ENCODE measurements around the gene TTLL5.

The TTLL5 gene

DNA sequence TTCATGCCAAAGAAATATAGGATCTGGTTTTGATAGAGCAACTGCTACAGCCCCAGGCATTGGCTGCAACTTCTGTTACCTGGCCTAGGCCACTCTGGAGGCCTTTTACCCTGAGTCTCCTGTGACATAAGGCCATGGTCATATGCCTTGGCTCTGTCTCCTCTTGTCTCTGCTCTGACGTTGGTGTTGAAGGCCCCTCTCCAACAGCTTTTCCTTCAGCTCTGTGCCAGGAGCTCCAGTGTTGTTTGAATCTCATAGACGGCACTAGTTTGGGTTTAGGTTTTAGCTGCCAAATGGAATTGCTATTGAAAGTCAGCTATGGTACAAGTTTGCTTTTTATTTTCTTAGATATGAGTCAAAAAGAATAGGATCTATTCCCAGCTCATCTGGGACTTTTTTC lies 41.1 kb downstream of the TTLL5 start:
- DNase-seq, result no peak

DNA sequence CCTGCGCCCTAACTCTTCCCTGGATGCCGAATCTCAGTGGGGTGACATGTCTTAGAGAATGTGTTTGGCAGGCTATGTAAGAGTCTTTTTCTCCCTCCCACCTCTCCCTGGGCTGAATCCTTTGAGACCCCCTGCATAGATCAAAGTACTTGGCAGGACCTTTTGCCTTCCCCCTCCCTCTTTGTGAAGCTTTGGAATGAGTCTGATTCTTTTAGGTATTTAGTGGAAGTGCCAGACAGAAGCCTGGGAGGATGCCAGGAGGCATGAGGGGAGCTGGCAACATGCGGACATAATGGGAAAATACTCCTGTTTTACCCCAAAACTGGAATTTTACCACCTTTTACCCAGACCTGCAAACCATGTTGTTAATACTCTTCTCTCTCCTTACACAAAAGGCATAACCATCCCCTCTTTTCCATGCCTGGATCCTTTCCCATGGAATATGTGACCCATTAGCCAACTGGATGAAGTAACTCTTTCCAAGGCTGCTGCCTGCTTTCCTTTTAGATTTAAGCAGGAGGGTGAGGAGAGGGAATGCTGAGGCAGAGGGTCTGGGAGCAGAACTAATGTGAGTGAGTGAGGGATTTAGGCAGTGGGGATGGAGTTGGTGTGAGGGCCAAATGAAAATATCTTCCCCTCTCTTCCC lies 41.7 kb downstream of the TTLL5 start:
- DNase-seq, result no peak

DNA sequence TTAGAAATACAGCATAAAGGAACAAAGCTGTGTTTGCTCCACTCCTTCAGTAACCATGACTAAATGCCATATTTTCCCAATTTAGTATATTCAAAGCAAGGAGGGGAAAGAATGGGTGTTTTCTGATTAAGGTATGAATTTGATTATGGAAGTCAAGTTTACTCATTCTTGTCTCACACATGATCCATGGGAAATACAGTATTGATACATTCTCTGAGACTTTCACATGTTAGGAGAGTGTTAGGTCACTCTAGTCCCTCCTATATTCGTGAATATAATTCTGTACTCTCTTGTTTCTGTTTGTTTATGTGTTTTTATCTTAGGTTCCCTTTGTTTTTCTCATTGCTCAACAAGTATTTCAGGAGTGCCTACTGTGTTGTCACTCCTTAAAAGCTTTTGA lies 42.4 kb downstream of the TTLL5 start:
- no peak for DNase-seq

DNA sequence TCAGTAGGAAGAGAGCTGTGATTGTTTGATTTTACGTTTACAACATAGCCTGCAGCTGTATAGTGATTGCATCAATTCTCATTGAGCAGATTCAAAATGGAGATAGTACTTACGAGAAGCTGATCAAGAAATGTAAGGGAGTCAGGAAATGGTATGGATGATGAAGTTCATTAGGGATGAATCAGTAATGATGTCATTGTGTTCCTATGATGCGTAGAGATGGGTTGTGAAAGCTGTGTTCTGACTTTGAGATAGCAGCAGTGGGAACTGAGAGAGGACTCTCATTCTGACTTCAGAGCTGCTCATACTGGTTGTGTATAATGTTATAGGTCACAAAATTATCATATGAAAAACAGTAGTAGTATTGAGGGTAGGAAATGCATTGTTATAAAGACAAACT lies 44.0 kb downstream of the TTLL5 start:
- DNase-seq, result no peak

DNA sequence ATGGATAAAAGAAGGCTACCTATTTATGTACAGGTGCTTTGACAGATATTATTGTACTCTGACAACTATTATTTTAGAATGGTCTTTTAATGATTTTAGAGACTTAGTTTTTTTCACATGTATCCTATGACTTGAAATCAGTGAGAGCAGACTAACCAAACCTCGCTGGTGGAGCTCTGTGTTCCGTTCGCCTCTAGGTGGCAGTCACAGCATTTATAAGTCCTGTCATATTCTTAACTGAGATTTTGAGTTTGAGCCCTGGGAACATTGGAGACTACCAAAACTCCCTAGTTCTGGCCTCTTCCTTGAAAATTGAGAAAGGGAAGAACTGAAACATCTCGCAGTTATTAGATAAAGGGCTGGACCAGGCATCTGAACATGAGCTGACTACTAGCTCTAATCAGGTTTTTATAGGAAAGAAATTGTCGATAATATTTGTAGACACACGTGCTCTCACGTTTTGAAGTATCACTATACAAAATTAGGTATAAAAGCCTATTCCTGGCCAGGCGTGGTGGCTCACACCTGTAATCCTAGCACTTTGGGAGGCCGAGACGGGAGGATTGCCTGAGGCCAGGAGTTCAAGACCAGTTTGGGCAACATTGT lies 48.3 kb downstream of the TTLL5 start:
- DNase-seq, result peak; percentile 36

DNA sequence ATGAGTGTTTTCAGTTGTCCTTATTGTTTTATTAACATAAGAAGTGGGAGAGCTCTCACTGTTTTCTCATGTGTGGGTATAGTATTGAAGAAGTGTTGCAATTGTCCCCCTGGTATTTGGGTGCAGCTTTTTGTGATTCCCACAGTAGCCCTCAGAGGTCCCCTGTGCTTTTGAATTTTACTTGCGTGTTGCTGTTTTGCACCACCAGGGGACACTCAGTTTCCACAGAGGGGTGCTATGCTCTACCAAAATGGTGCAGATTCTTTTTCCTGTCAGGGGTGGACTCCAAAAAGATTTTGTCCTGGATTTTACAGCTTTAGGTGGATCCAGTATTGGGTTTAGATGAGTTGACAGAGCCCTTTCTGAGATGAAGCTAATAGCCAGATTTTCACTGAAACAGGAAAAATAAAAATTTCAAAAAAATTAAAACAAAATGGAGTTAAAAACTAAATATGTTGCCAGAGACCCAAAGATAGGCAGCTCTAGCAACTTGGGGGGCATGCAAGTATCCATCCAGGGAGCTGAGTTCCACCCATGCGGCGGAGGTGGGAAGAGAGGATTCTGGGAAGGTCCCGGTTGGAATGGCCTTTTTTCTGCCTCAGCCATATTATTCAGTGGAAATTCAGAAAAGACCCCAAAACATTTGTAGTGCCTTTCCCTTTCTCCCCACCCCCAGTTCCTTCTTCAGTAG lies 50.2 kb downstream of the TTLL5 start:
- DNase-seq, result no peak

DNA sequence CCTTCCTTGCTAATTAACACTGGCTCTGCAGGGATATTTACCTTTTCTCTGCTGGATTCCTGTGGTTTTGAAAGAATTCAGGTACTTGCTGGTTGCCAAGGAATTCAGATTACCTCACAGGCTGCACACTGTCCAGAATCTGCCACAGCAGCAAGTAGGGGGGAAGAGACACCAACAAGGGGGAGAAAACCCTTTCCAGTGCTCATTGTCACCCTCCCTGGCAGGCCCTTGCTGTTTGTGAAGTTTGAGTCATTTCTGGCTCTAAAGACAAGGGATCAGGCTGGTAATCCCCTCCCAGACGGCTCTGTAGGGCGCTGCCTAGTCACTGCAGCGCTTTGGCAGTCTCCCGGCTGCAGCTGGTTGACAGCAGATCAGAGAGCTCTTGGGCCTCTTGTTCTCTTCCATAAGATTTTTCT lies 50.8 kb downstream of the TTLL5 start:
- no peak for DNase-seq

DNA sequence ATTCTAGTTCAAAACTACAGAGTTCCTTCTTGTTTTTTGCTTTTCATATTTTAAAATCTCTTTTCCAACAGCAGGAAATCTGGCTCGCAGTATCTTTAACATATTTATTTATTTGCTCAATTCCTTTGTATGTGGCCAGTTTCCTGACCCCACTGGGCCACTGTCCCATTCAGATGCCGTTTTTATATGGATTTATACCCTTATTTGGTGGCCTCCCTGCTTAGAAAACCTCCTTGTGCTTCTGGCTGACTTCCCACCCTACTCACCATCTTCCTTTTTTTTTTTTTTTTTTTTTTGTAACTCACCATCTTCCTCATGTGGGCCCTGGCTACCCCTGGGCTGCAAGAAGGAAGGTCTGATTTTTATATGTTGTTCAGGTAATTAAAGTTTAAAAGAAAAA lies 53.9 kb downstream of the TTLL5 start:
- DNase-seq, result no peak

DNA sequence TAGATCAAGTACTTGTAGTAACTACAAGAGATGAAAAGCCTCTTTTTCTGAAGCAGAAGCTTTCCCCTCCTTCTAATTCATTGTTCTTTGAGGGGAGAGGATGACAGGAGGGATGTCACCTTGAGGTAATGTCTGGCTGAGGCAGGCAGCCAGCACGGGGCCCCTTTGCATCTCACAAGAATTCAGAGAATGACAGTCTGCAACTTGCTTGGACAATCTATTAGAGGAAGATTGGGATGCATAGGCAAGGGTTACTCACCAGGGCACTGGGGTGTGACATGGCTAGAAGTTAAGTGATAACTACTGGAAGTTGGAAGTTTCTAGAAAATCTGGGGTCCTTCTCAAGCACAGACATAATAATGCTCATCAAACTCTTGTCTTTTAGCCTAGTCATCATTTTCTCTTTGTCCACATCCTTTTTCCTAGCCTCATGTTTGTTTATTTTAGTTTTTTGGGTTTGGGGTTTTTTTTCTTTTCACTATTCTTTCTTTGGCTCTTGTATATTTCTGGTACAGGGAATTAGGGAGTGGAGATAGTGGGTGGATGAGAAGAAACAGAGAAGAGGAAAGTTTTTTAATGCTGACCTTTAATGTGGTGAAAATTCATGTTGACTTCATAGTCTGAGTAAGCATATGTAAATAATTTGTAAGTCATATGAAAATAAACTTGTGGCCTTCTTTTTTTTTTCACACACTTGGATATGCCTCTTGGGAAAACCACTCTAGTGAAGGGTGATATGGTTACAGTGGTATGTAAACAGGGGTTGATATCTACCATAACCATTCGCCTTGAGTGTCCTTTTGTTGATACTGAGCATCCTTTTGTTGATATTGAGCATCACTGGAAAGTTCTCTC lies 55.1 kb downstream of the TTLL5 start:
- DNase-seq, result no peak

DNA sequence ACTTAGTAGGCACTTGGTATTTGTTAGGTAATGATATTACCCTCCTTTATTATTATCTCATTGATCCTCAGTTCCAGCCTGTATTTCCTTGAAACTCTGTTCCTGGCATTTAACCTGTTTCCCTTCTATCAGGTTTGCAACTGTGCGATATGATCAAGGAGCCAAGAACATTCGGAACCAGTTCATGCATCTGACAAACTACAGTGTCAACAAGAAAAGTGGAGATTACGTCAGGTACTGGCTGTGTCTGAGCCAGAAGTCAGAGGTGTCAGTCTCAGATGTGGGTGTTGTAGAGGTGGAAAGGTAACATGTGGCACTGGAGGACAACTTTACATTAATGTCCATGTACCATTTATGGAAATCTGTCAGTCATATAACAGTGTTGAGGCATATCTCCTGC lies 56.7 kb downstream of the TTLL5 start:
- no peak for DNase-seq

DNA sequence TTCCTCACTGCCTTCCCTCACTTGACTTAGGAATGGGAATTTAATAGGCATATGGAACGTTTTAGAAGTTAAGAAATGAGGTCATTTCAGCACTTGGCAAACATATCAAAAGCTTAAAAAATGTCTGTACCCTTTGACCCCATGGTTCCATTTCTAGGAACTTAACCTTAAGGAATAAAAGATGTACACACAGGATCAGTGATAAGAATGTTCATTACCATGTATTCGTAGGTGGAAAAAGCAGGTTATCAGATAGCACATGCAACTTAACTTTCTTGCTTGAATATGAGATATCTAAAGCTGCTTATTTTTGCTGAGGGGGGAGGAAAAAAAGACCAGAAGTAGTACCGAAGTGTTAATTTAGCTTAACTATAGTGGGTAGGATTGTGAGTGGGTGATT lies 57.2 kb downstream of the TTLL5 start:
- no peak for DNase-seq

DNA sequence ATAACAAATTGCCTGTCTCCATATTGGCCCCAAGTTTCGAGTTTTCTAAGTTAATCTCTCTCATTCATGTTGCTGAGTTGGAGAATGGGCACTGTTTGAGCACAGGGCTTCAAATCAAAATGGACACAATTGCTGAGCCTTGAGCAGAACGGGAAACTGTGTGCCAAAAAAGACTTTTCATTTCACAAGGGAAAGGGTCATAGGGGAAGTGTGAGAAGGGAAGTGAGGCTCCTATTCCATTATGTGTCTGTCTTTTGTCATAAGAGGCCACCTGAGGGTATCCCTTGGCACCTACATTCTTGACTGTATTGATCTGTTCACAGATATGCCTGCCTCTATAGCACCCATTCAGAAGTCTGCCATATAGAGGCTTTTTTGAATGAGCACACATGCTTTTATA lies 59.1 kb downstream of the TTLL5 start:
- DNase-seq, result no peak

DNA sequence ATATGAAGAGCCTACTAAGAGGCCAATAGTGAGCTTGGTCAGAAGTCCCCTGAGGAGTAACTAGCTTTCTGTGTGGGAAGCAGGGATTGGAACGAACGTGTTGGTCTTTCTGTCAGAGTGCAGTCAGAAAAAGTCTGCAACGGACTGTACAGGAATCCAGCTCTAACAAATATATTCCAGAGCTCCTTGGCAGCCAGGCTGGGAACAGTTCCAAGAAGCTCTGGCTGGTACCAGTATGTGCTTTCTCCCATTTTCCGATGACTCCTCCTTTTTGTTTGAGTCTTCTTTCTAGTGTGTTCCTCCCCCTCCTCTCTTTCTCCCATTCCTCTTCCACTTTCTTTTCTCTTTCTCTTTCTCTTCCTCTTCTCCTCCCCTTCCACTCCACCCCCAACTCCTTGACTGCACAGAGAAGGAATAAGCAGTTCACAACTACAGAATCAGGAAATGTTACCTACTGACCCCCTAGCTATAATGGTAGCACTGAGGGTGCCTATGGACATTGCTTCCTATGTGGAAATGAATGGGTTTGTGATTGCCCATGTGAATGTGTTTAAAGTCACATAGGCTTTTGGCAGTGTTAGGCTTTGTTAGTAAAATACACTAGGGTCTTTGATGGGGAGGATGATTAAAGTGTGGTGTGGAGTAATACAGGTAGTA lies 59.9 kb downstream of the TTLL5 start:
- no peak for DNase-seq

DNA sequence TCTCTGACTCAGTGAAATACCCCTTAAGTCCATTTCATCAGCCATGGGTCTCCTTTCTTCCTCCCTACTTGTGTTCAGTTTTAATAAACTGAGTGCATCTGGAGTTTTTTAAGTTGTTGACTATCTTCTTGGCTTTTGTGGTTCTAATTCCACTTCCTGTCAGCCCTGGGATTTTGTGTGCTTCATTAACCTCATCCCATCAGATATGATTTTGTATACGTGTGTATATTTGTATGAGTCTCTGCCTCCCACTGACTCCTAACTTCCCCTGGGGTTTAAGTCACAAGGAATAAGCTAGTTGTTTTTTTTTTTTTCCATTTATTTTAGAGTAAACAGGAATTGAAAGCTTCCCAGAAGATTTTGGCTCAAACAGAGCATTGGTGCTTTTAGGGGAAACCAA lies 62.7 kb downstream of the TTLL5 start:
- DNase-seq, result no peak

DNA sequence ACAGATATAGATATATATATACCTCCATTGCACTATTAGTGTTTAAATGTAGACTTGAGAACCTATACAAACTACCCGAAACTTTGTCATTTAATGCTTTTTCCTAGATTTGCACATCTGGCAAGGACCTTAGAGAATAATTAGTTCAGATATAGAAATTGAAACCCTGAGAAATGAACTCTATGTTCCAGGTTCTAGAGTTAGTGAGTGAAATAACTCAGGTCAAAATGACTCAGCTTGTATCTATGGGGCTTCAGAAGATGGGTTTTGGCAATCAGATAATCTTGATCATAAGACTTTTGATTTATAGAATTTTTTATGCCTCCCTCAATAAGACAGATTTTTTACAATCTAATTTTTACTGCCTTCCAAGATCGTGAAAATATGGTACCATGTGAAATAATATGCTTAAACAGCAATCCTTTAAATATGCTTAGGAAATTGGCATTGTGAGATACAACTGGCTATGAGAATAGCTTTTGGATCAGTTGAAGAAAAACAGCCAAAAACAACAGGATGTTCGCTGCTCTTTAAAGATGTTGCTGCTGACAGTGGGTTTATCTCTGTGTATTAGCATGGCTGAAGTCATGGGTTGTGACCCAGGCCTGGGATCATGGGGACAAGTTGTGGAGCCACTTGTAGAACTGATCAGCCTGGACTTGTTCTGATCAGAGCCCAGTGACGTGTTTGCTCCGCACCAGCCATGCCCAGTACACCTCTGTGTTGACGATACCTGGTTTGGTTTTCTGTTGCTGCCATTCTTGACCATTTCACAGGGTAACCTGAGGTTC lies 63.6 kb downstream of the TTLL5 start:
- no peak for DNase-seq

DNA sequence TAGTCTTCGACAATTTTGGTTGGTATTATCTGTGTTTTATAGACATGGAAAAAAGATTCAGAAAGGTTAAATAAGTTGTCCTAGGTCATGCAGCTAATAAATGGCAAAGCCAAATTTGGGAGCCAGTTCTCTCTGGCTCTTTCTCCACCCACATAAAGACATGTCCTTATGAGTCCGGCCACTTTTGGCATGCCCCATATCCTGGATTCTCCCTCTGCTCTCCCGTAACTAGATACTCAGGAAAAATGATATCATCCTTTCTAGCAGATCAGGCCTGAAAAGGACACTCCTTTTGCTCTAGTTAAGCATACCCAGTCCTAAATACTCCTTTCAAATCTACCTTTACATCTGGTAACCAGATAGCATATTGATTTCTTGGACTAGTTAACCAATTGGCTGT lies 64.4 kb downstream of the TTLL5 start:
- DNase-seq, result no peak

DNA sequence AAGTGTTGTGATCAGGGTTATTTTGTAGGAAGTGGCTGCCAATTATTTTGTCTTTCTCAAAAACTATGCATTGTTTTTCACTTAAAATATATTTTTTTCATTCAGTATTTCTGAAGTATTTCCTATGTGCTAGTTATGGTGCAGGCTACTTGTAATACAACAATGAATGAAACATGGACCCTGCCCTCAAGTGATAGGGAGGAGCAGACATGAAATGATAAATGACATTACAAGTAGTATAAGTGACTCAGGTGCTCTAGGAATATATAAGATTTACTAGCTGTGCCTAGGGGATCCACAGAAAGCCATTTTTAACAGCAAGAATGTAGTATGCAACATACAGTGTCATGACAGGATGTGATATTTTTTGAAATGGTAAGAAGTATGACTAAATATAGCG lies 65.3 kb downstream of the TTLL5 start:
- DNase-seq, result no peak

DNA sequence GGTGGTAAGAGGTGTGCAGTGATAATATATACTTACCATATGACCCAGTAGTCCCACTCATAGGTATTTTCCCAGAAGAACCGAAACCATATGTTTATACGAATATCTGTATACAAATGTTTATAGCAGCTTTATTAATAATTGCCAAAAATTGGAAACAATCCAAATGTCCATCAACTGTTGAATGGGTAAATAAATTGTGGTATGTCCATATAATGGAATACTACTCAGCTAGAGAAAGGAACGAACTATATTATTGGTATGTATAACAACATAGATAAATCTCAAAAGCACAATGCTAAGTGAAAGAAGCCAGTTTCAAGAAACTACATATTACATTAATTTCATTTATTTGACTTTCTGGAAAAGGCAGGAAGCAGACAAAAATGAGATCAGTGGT lies 66.1 kb downstream of the TTLL5 start:
- no peak for DNase-seq

DNA sequence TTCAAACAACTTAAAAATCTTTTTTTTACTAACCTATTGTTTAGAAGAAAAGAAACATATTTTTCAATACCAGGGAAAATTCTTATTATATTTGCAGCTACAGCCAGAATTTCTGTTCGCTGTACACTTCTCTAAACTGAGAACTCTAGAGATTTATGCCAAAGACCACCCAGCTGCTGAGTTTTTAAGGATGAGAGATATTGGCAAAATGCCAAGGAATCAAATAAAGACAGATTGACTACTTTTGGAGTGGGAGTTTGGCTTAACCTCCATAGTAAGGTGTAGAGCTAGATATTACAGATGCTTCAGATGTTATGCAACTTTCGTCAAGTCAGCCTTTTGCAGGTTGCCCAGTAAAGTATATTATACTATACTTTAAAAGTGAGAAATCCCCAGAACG lies 71.8 kb downstream of the TTLL5 start:
- DNase-seq, result no peak

DNA sequence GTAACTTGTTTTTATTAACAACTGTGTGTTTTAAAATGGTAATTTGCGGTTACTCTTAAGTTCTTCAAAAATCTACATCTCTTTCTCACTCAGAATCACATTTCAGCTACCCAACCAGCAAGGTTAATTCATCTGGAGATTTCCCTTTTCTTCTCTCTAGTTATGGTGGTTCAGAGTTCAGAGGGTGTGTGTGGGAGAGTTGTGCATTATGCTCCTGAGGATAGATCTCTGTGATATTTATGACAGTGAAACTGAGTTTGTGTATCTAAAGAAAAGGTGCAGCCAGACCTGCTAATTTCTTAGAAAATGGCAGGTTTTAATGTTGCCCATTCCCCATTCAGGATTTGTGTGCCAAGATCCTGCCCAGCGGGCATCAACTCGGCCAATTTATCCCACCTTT lies 73.8 kb downstream of the TTLL5 start:
- no peak for DNase-seq

DNA sequence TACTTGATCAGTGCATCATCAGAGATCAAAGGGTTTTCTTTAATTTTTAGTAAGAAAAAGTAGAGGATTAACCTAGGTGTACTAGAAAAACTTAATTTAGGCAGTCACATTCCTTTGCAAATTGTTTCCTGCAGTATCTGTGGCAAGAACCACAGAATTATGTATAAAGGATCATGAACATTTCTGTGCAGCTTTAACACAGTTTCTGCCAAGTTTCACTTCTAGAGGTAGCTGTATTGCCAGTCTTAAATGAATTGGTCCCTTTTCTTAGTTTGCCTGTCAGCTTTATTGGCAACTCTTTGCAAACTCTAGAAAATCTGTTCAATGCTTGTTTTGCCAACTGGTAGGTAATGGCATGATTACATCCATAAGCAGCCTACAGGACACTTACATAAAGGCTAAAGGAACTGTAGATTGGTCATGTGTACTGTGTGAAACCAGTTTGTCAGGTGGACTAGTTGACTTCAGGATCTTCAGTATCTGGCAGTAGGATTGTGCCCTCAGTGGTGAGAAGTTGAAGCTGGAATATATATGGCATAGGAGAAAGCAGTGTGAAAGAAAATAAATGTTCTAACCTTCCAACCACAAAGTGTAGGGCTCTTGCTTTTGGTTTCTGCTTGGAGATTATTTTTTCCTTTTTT lies 75.9 kb downstream of the TTLL5 start:
- no peak for DNase-seq

DNA sequence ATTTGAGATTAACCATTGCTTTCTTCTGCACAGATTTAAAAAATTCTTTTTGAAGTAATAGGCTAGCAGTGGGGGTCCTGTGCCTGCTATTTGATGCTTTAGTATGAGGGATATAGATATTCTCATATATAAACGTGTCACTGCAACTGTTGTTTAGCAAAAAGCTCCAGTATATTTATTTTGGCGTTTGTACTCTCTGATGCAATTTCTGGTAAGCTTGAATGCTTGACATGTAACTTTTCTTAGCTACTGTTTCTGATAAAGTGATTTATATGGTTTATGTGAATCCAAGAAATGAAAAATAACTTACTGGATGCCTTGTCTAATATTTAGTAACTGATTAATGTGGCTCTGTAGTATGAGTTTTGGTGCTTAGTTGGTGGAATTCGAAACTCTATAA lies 77.1 kb downstream of the TTLL5 start:
- DNase-seq, result no peak

All from activated CD4-positive, CD25-positive, alpha-beta regulatory T cell treated with anti-CD3 and anti-CD28 coated beads, Interleukin-2, amount 50 U/mL, for 72 hours (primary cell).